IMR-90 (cell line): ENCODE data around the gene SAA4. TPM values are rescaled to one million over a fixed set of nuclear protein-coding genes. Genes with fewer than 3 reads are reported as not detected.

Experiments
- ATAC-seq: fragments of 200-7000 bp; cut with Tn5 transposase; 2 replicates; pipeline ENCODE4 v1.9.1; 2020; ENCODE audit warnings: low read depth, mild to moderate bottlenecking, moderate library complexity
- BruUV-seq: library from RNA; stranded (reverse); fragments of 400-500 nt; replicated peaks from 2 replicates; lab custom pipeline; 2021; lab: Mats Ljungman, UMichigan
- CTCF ChIA-PET: fragments of 300-600 bp; formaldehyde crosslinking; extraction: SDS; loops from one replicate; lab custom pipeline; 2021; ENCODE audit warnings: antibody characterized with exemption; lab: Yijun Ruan, JAX
- POLR2A ChIA-PET: fragments of 300-600 bp; sonication (Branson Sonifier 250); formaldehyde crosslinking; loops from one replicate; lab custom pipeline; 2022; ENCODE audit warnings: antibody characterized with exemption; ENCODE audit not compliant: unreplicated experiment; lab: Charles Lee
- DNase-seq: peaks from one replicate; pipeline ENCODE4 v3.0.0; 2013
- H2AFZ ChIP-seq: replicated peaks from 2 replicates; pipeline ENCODE3; 2013; ENCODE audit warnings: low read length, mild to moderate bottlenecking; ENCODE audit not compliant: poor library complexity
- H2AK5ac ChIP-seq: 2 replicates; pipeline ENCODE4 v1.6.1; 2013; ENCODE audit warnings: low read depth, low read length, inconsistent platforms
- H2AK9ac ChIP-seq: replicated peaks from 2 replicates; pipeline ENCODE3; 2013; ENCODE audit warnings: mild to moderate bottlenecking, low read depth, low read length, moderate library complexity; ENCODE audit not compliant: poor library complexity
- H2BK120ac ChIP-seq: 2 replicates; pipeline ENCODE4 v1.6.1; 2013; ENCODE audit warnings: low read depth, low read length, inconsistent platforms
- H2BK15ac ChIP-seq: 3 replicates; pipeline ENCODE4 v1.6.1; 2013; ENCODE audit warnings: low read depth, low read length, inconsistent platforms
- H2BK20ac ChIP-seq: 2 replicates; pipeline ENCODE4 v1.6.1; 2013; ENCODE audit warnings: low read depth, mild to moderate bottlenecking, inconsistent platforms, low read length, moderate library complexity
- H2BK5ac ChIP-seq: 2 replicates; pipeline ENCODE4 v1.6.1; 2013; ENCODE audit warnings: mild to moderate bottlenecking, low read depth, low read length, inconsistent platforms; ENCODE audit not compliant: poor library complexity, severe bottlenecking
- H3K14ac ChIP-seq: replicated peaks from 2 replicates; pipeline ENCODE4 v1.6.1; 2013; ENCODE audit warnings: low read depth, low read length, inconsistent platforms
- H3K18ac ChIP-seq: 2 replicates; pipeline ENCODE4 v1.6.1; 2013; ENCODE audit warnings: low read depth, low read length, control low read depth
- H3K23ac ChIP-seq: 2 replicates; pipeline ENCODE4 v1.6.1; 2013; ENCODE audit warnings: low read depth, low read length, inconsistent platforms
- H3K27ac ChIP-seq: 2 replicates; pipeline ENCODE4 v1.5.1; 2013; ENCODE audit warnings: mild to moderate bottlenecking, control low read depth, low read length; ENCODE audit not compliant: insufficient read depth
- H3K27me3 ChIP-seq: 2 replicates; pipeline ENCODE4 v1.6.1; 2013; ENCODE audit warnings: low read length; ENCODE audit not compliant: control insufficient read depth, insufficient read depth
- H3K36me3 ChIP-seq: 2 replicates; pipeline ENCODE4 v1.6.1; 2013; ENCODE audit warnings: low read length, mixed read lengths; ENCODE audit not compliant: control insufficient read depth, insufficient read depth
- H3K4ac ChIP-seq: 2 replicates; pipeline ENCODE4 v1.6.1; 2013; ENCODE audit warnings: low read depth, low read length, inconsistent platforms
- H3K4me1 ChIP-seq: 2 replicates; pipeline ENCODE4 v1.6.1; 2013; ENCODE audit warnings: low read length, mixed read lengths; ENCODE audit not compliant: control insufficient read depth, insufficient read depth
- H3K4me2 ChIP-seq: 2 replicates; pipeline ENCODE4 v1.6.1; 2013; ENCODE audit warnings: low read depth, mild to moderate bottlenecking, control low read depth, low read length, moderate library complexity
- H3K4me3 ChIP-seq: 2 replicates; pipeline ENCODE4 v1.5.1; 2013; ENCODE audit warnings: low read depth, mild to moderate bottlenecking, control low read depth, low read length, moderate library complexity; ENCODE audit not compliant: insufficient read depth
- H3K56ac ChIP-seq: 2 replicates; pipeline ENCODE4 v1.6.1; 2013; ENCODE audit warnings: low read length, inconsistent platforms; ENCODE audit not compliant: insufficient read depth; ENCODE audit errors: extremely low read depth
- H3K79me1 ChIP-seq, 2 experiments: 2 replicates each; pipeline ENCODE4 v1.6.1; 2013; ENCODE audit warnings: low read length in 2 of 2, inconsistent platforms in 1 of 2, low read depth in 1 of 2
- H3K9ac ChIP-seq: 2 replicates; pipeline ENCODE4 v1.6.1; 2013; ENCODE audit warnings: low read depth, low read length, control low read depth
- H3K9me1 ChIP-seq: 2 replicates; pipeline ENCODE4 v1.6.1; 2013; ENCODE audit warnings: low read length, inconsistent platforms; ENCODE audit not compliant: insufficient read depth
- H3K9me3 ChIP-seq: 2 replicates; pipeline ENCODE4 v1.6.1; 2013; ENCODE audit warnings: low read length; ENCODE audit not compliant: control insufficient read depth, insufficient read depth
- H4K20me1 ChIP-seq: 2 replicates; pipeline ENCODE4 v1.6.1; 2013; ENCODE audit warnings: low read length, inconsistent platforms; ENCODE audit not compliant: insufficient read depth
- H4K5ac ChIP-seq: 2 replicates; pipeline ENCODE4 v1.6.1; 2013; ENCODE audit warnings: mild to moderate bottlenecking, low read depth, low read length, control low read depth
- H4K8ac ChIP-seq, 2 experiments: 2 replicates each; pipeline ENCODE4 v1.6.1; 2013; ENCODE audit warnings: low read depth in 2 of 2, low read length in 2 of 2, control low read depth in 1 of 2, inconsistent platforms in 1 of 2
- H4K91ac ChIP-seq: 2 replicates; pipeline ENCODE4 v1.6.1; 2013; ENCODE audit warnings: low read depth, low read length, inconsistent platforms; ENCODE audit not compliant: insufficient read depth
- BHLHE40 ChIP-seq: fragments of 150-350 bp; IDR thresholded peaks from 2 replicates; pipeline ENCODE4 v1.6.1; 2016; ENCODE audit warnings: mild to moderate bottlenecking, low read depth, low read length
- CEBPB ChIP-seq: IDR thresholded peaks from 2 replicates; pipeline ENCODE4 v1.6.1; 2012; ENCODE audit warnings: low read depth, low read length, improper control_type of control experiment
- CHD1 ChIP-seq: IDR thresholded peaks from 2 replicates; pipeline ENCODE4 v1.6.1; 2012; ENCODE audit warnings: low read depth, low read length, improper control_type of control experiment
- FOS ChIP-seq: fragments of 150-350 bp; IDR thresholded peaks from 2 replicates; pipeline ENCODE4 v1.6.1; 2016; ENCODE audit warnings: low read depth, low read length
- MAFK ChIP-seq: IDR thresholded peaks from 2 replicates; pipeline ENCODE4 v1.6.1; 2012; ENCODE audit warnings: low read depth, low read length, improper control_type of control experiment
- MAZ ChIP-seq: IDR thresholded peaks from 2 replicates; pipeline ENCODE4 v1.6.1; 2012; ENCODE audit warnings: low read depth, mild to moderate bottlenecking, low read length, improper control_type of control experiment, moderate library complexity, borderline replicate concordance
- MXI1 ChIP-seq: IDR thresholded peaks from 2 replicates; pipeline ENCODE4 v1.6.1; 2012; ENCODE audit warnings: low read depth, mild to moderate bottlenecking, low read length, moderate library complexity, borderline replicate concordance
- NFE2L2 ChIP-seq: fragments of 150-350 bp; IDR thresholded peaks from 2 replicates; pipeline ENCODE4 v1.6.1; 2016; ENCODE audit warnings: low read depth, mild to moderate bottlenecking, low read length
- POLR2A ChIP-seq: IDR thresholded peaks from 2 replicates; pipeline ENCODE4 v1.6.1; 2012; ENCODE audit warnings: mild to moderate bottlenecking, low read depth, low read length
- RAD21 ChIP-seq: IDR thresholded peaks from 2 replicates; pipeline ENCODE4 v1.6.1; 2012; ENCODE audit warnings: low read length, improper control_type of control experiment
- RCOR1 ChIP-seq: IDR thresholded peaks from 2 replicates; pipeline ENCODE4 v1.6.1; 2012; ENCODE audit warnings: mild to moderate bottlenecking, low read length, improper control_type of control experiment; ENCODE audit not compliant: insufficient replicate concordance
- RFX5 ChIP-seq: IDR thresholded peaks from 2 replicates; pipeline ENCODE4 v1.8.0; 2012; ENCODE audit warnings: low read depth, mild to moderate bottlenecking, low read length, moderate library complexity
- SMC3 ChIP-seq: fragments of 150-350 bp; IDR thresholded peaks from 2 replicates; pipeline ENCODE4 v1.6.1; 2016; ENCODE audit warnings: low read depth, mild to moderate bottlenecking, antibody characterized with exemption, low read length, moderate library complexity
- WGBS, 2 experiments: methylation state at CpG; one replicate each; pipeline versions ENCODE4 v1.1.5 to v1.1.7; 2013; ENCODE audit warnings: missing lambda C conversion rate in 2 of 2; ENCODE audit not compliant: insufficient read length in 1 of 2; ENCODE audit errors: extremely low coverage in 2 of 2; 5-methylcytosine and 5-hydroxymethylcytosine counted together
- dilution Hi-C: fragments of 300-500 bp; cut with HindIII; formaldehyde crosslinking; loops from one replicate; pipeline ENCODE4 v1.14.3; 2018; ENCODE audit warnings: low sequenced_read_pairs; ENCODE audit not compliant: unreplicated experiment
- in situ Hi-C: fragments of 300-500 bp; cut with MboI; formaldehyde crosslinking; loops from 3 replicates; pipeline ENCODE4 v1.14.3; 2019; ENCODE audit warnings: low sequenced_read_pairs, inconsistent platforms, mixed read lengths
- intact Hi-C: fragments of 100-400 bp; cut with micrococcal nuclease; formaldehyde crosslinking; loops from 2 replicates; pipeline ENCODE4 v1.10.0; 2022
- polyA plus RNA-seq, 3 experiments: library from polyadenylated mRNA; depleted of rRNA; stranded (reverse); fragments of >200 nt; gene quantifications; 2 replicates each; pipeline ENCODE4 v1.2.3, GENCODE V29; 2012; ENCODE audit warnings: low replicate concordance in 1 of 3
- total RNA-seq: library from RNA; depleted of rRNA; stranded (reverse); fragments of >200 nt; gene quantifications from 2 replicates; pipeline ENCODE4 v1.2.3, GENCODE V29; 2012
- TF ChIP-seq, protein P1 (sequence below): fragments of 150-350 bp; IDR thresholded peaks from 2 replicates; pipeline ENCODE4 v1.6.1; 2016; ENCODE audit warnings: low read depth, mild to moderate bottlenecking, low read length, moderate library complexity, borderline replicate concordance
- TF ChIP-seq, protein P2 (sequence below): conservative IDR thresholded peaks from 2 replicates; pipeline ENCODE4 v1.5.1; 2012; ENCODE audit warnings: mild to moderate bottlenecking, low read depth, low read length, improper control_type of control experiment
- TF ChIP-seq, protein P3 (sequence below): fragments of 150-350 bp; IDR thresholded peaks from 2 replicates; pipeline ENCODE4 v1.6.1; 2017; ENCODE audit warnings: mild to moderate bottlenecking, antibody characterized with exemption, low read length, low read depth

Gene SAA4
- total and polyA plus RNA-seq, 2 of the 4 experiments (the other 2 are of a cell fraction) = not detected

DNA sequence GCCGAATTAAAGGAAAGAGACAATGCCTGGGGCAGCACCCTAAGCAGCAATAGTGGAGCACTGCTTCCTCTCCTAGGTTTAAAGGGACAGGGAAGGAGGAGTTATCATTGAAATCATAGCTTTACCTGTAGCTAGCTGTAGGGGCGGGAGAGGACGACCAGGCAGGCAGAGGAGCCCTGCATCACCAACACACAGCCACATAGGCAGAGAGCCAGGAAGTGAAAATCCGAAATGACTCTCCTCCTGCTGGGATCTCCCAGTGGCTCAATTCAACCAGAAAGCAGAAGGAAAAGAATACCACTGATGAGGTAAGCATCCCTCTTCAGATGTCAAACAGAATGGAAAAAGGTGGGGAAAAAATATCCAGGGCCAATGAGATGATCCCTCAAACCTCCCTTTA is 43.6 kb downstream of the SAA4 start:
- Histone ChIP-seq H3K9me1 (no peaks in the 10 kb centered on the region), H2BK120ac (no peak overlapping the region), H3K14ac (no peak overlapping the region), H3K9ac (no peak overlapping the region), H2BK20ac (no peak overlapping the region), H4K5ac (no peak overlapping the region), H2AFZ (no peak overlapping the region), H3K18ac (no peak overlapping the region), H3K27me3 (no peaks in the 10 kb centered on the region), H4K91ac (no peak overlapping the region), H4K20me1 (no peaks in the 10 kb centered on the region), H3K79me1 (no peaks in the 10 kb centered on the region), H3K4me1 (no peaks in the 10 kb centered on the region), H2AK5ac (no peak overlapping the region), H3K9me3 (no peaks in the 10 kb centered on the region), H3K4me2 (no peak overlapping the region), H3K36me3 (no peaks in the 10 kb centered on the region), H3K4me3 (no peak overlapping the region), H2BK5ac (no peak overlapping the region), H3K27ac (no peak overlapping the region), H3K23ac (no peak overlapping the region), H4K8ac (no peak overlapping the region), H2BK15ac (no peak overlapping the region), H3K56ac (no peak overlapping the region), H2AK9ac (no peak overlapping the region), H3K4ac (no peak overlapping the region)
- in situ Hi-C loops (no loop called here), dilution Hi-C loops (no loop called here), intact Hi-C loops (no loop called here)
- DNase-seq (no peak), ATAC-seq (no peak)
- CTCF ChIA-PET = no interaction called here
- TF ChIP-seq FOS (no peak), BHLHE40 (no peak), CEBPB (no peak), RFX5 (no peak), CHD1 (no peak), SMC3 (no peak), POLR2A (no peak), MAZ (no peak), RCOR1 (no peak), RAD21 (no peak), MAFK (no peak), NFE2L2 (no peak), MXI1 (no peak)
- TF ChIP-seq, protein P1, sequence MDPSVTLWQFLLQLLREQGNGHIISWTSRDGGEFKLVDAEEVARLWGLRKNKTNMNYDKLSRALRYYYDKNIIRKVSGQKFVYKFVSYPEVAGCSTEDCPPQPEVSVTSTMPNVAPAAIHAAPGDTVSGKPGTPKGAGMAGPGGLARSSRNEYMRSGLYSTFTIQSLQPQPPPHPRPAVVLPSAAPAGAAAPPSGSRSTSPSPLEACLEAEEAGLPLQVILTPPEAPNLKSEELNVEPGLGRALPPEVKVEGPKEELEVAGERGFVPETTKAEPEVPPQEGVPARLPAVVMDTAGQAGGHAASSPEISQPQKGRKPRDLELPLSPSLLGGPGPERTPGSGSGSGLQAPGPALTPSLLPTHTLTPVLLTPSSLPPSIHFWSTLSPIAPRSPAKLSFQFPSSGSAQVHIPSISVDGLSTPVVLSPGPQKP = no peak
- TF ChIP-seq, protein P2, sequence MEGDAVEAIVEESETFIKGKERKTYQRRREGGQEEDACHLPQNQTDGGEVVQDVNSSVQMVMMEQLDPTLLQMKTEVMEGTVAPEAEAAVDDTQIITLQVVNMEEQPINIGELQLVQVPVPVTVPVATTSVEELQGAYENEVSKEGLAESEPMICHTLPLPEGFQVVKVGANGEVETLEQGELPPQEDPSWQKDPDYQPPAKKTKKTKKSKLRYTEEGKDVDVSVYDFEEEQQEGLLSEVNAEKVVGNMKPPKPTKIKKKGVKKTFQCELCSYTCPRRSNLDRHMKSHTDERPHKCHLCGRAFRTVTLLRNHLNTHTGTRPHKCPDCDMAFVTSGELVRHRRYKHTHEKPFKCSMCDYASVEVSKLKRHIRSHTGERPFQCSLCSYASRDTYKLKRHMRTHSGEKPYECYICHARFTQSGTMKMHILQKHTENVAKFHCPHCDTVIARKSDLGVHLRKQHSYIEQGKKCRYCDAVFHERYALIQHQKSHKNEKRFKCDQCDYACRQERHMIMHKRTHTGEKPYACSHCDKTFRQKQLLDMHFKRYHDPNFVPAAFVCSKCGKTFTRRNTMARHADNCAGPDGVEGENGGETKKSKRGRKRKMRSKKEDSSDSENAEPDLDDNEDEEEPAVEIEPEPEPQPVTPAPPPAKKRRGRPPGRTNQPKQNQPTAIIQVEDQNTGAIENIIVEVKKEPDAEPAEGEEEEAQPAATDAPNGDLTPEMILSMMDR = no peak
- TF ChIP-seq, protein P3, sequence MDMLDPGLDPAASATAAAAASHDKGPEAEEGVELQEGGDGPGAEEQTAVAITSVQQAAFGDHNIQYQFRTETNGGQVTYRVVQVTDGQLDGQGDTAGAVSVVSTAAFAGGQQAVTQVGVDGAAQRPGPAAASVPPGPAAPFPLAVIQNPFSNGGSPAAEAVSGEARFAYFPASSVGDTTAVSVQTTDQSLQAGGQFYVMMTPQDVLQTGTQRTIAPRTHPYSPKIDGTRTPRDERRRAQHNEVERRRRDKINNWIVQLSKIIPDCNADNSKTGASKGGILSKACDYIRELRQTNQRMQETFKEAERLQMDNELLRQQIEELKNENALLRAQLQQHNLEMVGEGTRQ = no peak
- no TSS peak for BruUV-seq
- POLR2A ChIA-PET = no interaction called here
- 67% methylated on average over 1 of the region's 4 CpGs; no CpG with 5 or more reads in 1 of the 2 experiments for WGBS, 2 experiments
